Astrocyte (in vitro differentiated cells and primary cell): ENCODE measurements around the gene MCTP1. TPM values are rescaled to one million over a fixed set of nuclear protein-coding genes. Genes with fewer than 3 reads are reported as not detected.

Source experiments
- DNase-seq: peaks from one replicate; pipeline ENCODE4 v3.0.0-alpha.2; 2010; ENCODE audit warnings: low read depth
- FAIRE-seq: peaks from 2 replicates; lab custom pipeline; 2011; peaks lifted over from hg19 to GRCh38; lab: Jason Lieb, UNC
- H2AFZ ChIP-seq: 2 replicates; pipeline ENCODE4 v1.6.0; 2012; ENCODE audit warnings: low read depth, low read length, inconsistent platforms
- H3K27ac ChIP-seq: 2 replicates; pipeline ENCODE4 v1.5.1; 2011; ENCODE audit warnings: low read depth, low read length, inconsistent platforms
- H3K27me3 ChIP-seq: 2 replicates; pipeline ENCODE4 v1.6.0; 2011; ENCODE audit warnings: low read length, inconsistent platforms; ENCODE audit not compliant: insufficient read depth
- H3K36me3 ChIP-seq: 2 replicates; pipeline ENCODE4 v1.5.1; 2011; ENCODE audit warnings: low read length, inconsistent platforms; ENCODE audit not compliant: insufficient read depth
- H3K4me1 ChIP-seq: 2 replicates; pipeline ENCODE4 v1.5.1; 2011; ENCODE audit warnings: low read length, inconsistent platforms; ENCODE audit not compliant: insufficient read depth
- H3K4me2 ChIP-seq: 2 replicates; pipeline ENCODE4 v1.6.0; 2012; ENCODE audit warnings: low read length, inconsistent platforms
- H3K4me3 ChIP-seq: 2 replicates; pipeline ENCODE4 v1.5.1; 2011; ENCODE audit warnings: low read depth, mild to moderate bottlenecking, low read length, inconsistent platforms; ENCODE audit not compliant: insufficient read depth
- H3K79me2 ChIP-seq: 2 replicates; pipeline ENCODE4 v1.6.0; 2012; ENCODE audit warnings: mild to moderate bottlenecking, low read length, inconsistent platforms; ENCODE audit not compliant: insufficient read depth
- H3K9ac ChIP-seq: 2 replicates; pipeline ENCODE4 v1.6.0; 2012; ENCODE audit warnings: mild to moderate bottlenecking, low read length, inconsistent platforms
- H3K9me3 ChIP-seq: 2 replicates; pipeline ENCODE4 v1.5.1; 2012; ENCODE audit warnings: low read depth, mild to moderate bottlenecking, low read length, inconsistent platforms; ENCODE audit not compliant: insufficient read depth
- H4K20me1 ChIP-seq: 2 replicates; pipeline ENCODE4 v1.6.0; 2012; ENCODE audit warnings: low read length, inconsistent platforms; ENCODE audit not compliant: insufficient read depth
- H3K27ac Mint-ChIP-seq: one replicate; pipeline ENCODE4 v1.8.0; 2021; ENCODE audit warnings: mild to moderate bottlenecking, mixed read lengths; ENCODE audit not compliant: unreplicated experiment
- H3K27me3 Mint-ChIP-seq: one replicate; pipeline ENCODE4 v1.8.0; 2021; ENCODE audit warnings: low read depth, mixed read lengths; ENCODE audit not compliant: unreplicated experiment
- H3K36me3 Mint-ChIP-seq: one replicate; pipeline ENCODE4 v1.8.0; 2021; ENCODE audit warnings: low read depth, mixed read lengths; ENCODE audit not compliant: unreplicated experiment
- H3K4me1 Mint-ChIP-seq: one replicate; pipeline ENCODE4 v1.8.0; 2021; ENCODE audit warnings: low read depth, mixed read lengths; ENCODE audit not compliant: unreplicated experiment
- H3K4me3 Mint-ChIP-seq: one replicate; pipeline ENCODE4 v1.8.0; 2021; ENCODE audit warnings: mild to moderate bottlenecking, moderate library complexity, mixed read lengths; ENCODE audit not compliant: unreplicated experiment
- H3K9me3 Mint-ChIP-seq: one replicate; pipeline ENCODE4 v1.8.0; 2021; ENCODE audit warnings: mild to moderate bottlenecking, mixed read lengths; ENCODE audit not compliant: unreplicated experiment
- CTCF ChIP-seq: IDR thresholded peaks from 2 replicates; pipeline ENCODE4 v1.5.1; 2011; ENCODE audit warnings: low read depth, mild to moderate bottlenecking, inconsistent platforms, low read length, moderate library complexity; ENCODE audit not compliant: insufficient read depth
- EZH2 ChIP-seq: IDR thresholded peaks from 2 replicates; pipeline ENCODE4 v1.6.1; 2012; ENCODE audit warnings: mild to moderate bottlenecking, low read length, inconsistent platforms; ENCODE audit not compliant: insufficient read depth
- total RNA-seq: library from RNA; stranded (reverse); gene quantifications from 2 replicates; pipeline ENCODE4 v1.2.1, GENCODE V29; 2021

MCTP1 gene
- total RNA-seq, 1 donor from 2014 or later = 40.6 TPM

DNA sequence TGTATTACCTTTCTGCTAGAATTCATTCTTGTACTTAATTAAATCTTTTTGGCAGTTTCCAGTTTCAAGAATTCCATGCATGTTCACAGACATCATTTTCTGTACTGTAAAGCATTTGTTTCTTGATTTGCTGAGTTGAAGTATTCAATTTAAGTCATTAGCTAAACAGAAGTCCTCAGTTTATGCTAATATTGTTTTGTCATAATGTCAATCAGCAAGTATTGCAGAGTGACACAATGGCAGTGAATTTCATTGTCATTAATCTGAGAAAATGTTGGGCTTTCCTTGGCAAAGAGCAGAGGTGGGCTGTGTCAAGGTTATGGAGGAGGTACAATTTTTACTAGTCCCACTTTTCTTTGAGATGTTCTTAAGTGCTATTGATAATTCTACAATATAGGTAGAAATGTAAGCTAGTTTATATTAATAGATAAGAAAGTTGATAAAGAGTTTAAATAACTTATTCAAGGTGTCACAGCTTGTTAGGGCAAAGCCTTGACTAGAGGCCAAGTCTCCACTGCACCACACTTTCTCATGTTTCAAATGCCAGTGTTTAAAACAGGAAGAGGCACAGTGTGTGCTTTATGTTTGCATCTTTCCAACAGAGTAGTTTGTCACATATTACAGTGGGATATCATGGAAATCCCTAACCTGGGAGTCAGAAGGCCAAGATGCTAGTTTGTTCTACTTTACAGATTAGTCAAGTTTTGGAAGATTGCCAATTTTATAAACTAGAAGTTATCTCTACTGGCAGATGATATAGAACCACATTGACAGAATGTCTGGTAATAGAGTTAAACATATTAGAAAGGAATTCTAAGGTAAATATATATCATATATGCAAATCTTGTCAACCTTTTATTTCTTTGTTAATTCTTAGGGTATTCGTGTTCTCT lies 610.2 kb downstream of the MCTP1 start:
- Mint-ChIP-seq H3K27me3 (no peaks in the 10 kb centered on the region), H3K9me3 (no peaks in the 10 kb centered on the region), H3K4me1 (peaks cover 5% of the 10 kb centered on the region), H3K4me3 (no peak overlapping the region), H3K27ac (no peak overlapping the region), H3K36me3 (no peaks in the 10 kb centered on the region)
- Histone ChIP-seq H3K9ac (no peak overlapping the region), H3K27ac (no peak overlapping the region), H3K4me1 (no peaks in the 10 kb centered on the region), H3K79me2 (no peaks in the 10 kb centered on the region), H3K27me3 (no peaks in the 10 kb centered on the region), H3K4me2 (no peak overlapping the region), H3K36me3 (peaks cover 5% of the 10 kb centered on the region), H4K20me1 (no peaks in the 10 kb centered on the region), H2AFZ (no peak overlapping the region), H3K4me3 (no peak overlapping the region), H3K9me3 (no peaks in the 10 kb centered on the region)
- no peak for TF ChIP-seq EZH2
- TF ChIP-seq CTCF = no peak
- DNase-seq = peak; percentile 11
- peak; percentile 23 for FAIRE-seq

- no peaks in the 10 kb centered on the region for H3K27me3 ChIP-seq
- FAIRE-seq (no peak), DNase-seq (no peak)
- no peak overlapping the region for H3K4me3 ChIP-seq
- H3K27ac ChIP-seq = no peak overlapping the region
- Mint-ChIP-seq H3K36me3 (peaks cover 2% of the 10 kb centered on the region), H3K4me1 (peaks cover 5% of the 10 kb centered on the region), H3K9me3 (no peaks in the 10 kb centered on the region), H3K4me3 (no peak overlapping the region), H3K27ac (no peak overlapping the region), H3K27me3 (no peaks in the 10 kb centered on the region)
- H3K9me3 ChIP-seq = no peaks in the 10 kb centered on the region
- no peak overlapping the region for H3K9ac ChIP-seq
- H2AFZ ChIP-seq = no peak overlapping the region
- no peaks in the 10 kb centered on the region for H4K20me1 ChIP-seq
- H3K4me1 ChIP-seq = no peaks in the 10 kb centered on the region
- TF ChIP-seq EZH2 (no peak), CTCF (no peak)
- no peaks in the 10 kb centered on the region for H3K79me2 ChIP-seq
- H3K4me2 ChIP-seq = no peak overlapping the region
- peaks cover 5% of the 10 kb centered on the region for H3K36me3 ChIP-seq
These were observed 612.1 kb downstream of the MCTP1 start for GRCh38 chr5:94672746-94673145.

DNA sequence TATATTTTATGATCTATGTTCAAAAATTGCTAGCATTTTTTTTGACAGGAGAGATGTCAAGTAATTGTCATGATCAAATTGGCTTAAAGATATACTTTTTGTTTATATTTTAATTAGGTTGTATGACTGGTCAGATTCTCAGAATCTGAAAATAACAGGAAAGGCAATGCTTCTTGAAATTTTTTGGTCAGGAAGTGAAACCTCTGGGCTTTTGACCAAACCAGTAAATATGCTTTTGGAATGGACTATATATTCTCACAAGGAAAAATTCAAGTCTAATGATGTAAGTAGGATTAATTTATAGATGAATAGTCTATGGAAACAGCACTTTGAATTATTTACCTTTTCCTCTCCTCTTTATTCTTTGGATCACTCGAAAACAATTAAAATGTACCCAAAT lies 614.2 kb downstream of the MCTP1 start:
- H3K4me3 Mint-ChIP-seq = no peak overlapping the region
- peaks cover 5% of the 10 kb centered on the region for H3K4me1 Mint-ChIP-seq
- DNase-seq (peak; percentile 28), FAIRE-seq (no peak)
- Histone ChIP-seq H3K4me3 (no peak overlapping the region), H3K4me2 (no peak overlapping the region), H3K9ac (no peak overlapping the region), H4K20me1 (no peaks in the 10 kb centered on the region), H3K36me3 (no peaks in the 10 kb centered on the region), H3K27me3 (no peaks in the 10 kb centered on the region), H3K27ac (no peak overlapping the region), H3K4me1 (no peaks in the 10 kb centered on the region), H2AFZ (no peak overlapping the region), H3K79me2 (no peaks in the 10 kb centered on the region), H3K9me3 (no peaks in the 10 kb centered on the region)
- peaks cover 2% of the 10 kb centered on the region for H3K36me3 Mint-ChIP-seq
- TF ChIP-seq CTCF = no peak
- no peak for TF ChIP-seq EZH2
- H3K27ac Mint-ChIP-seq = no peak overlapping the region
- no peaks in the 10 kb centered on the region for H3K9me3 Mint-ChIP-seq
- no peaks in the 10 kb centered on the region for H3K27me3 Mint-ChIP-seq
